HEK293T (cell line): ENCODE results near the gene FBXO45.

Experiments used
- ARNT ChIP-seq: fragments of 450-650 bp; IDR thresholded peaks from 2 replicates; pipeline ENCODE4 v1.6.1; 2017; ENCODE audit warnings: mild to moderate bottlenecking
- CTBP1 ChIP-seq: fragments of 450-650 bp; IDR thresholded peaks from 2 replicates; pipeline ENCODE4 v1.6.1; 2016; ENCODE audit warnings: borderline replicate concordance
- ELF4 ChIP-seq: fragments of 450-650 bp; IDR thresholded peaks from 2 replicates; pipeline ENCODE4 v1.6.1; 2017; ENCODE audit warnings: antibody characterized with exemption
- FOXA1 ChIP-seq: fragments of 450-650 bp; IDR thresholded peaks from 2 replicates; pipeline ENCODE4 v1.6.1; 2016; ENCODE audit warnings: mild to moderate bottlenecking
- HDGF ChIP-seq: fragments of 450-650 bp; IDR thresholded peaks from 2 replicates; pipeline ENCODE4 v1.6.1; 2017; ENCODE audit warnings: antibody characterized with exemption, borderline replicate concordance
- SUZ12 ChIP-seq: fragments of 450-650 bp; IDR thresholded peaks from 2 replicates; pipeline ENCODE4 v1.6.1; 2016; ENCODE audit warnings: mild to moderate bottlenecking

GRCh38 chr3:196631682-196632045 lies 63.2 kb downstream of the FBXO45 start:
- TF ChIP-seq HDGF = no peak
- TF ChIP-seq FOXA1 = no peak
- TF ChIP-seq ELF4 = no peak
- TF ChIP-seq CTBP1 = no peak
- TF ChIP-seq SUZ12 = no peak
- no peak for TF ChIP-seq ARNT
